Measurements from ENCODE around the gene KLRC3.
"Not testable (repeated sequence)": the region's sequence is repeated elsewhere in the genome, so short reads cannot be mapped to it uniquely, and the experiment has no call there.

Gene KLRC3

GRCh38 chr12:10395390-10395998, 24.9 kb downstream of the KLRC3 start:
- POLR2A ChIA-PET = no interaction called here
- TF ChIP-seq, protein P1, sequence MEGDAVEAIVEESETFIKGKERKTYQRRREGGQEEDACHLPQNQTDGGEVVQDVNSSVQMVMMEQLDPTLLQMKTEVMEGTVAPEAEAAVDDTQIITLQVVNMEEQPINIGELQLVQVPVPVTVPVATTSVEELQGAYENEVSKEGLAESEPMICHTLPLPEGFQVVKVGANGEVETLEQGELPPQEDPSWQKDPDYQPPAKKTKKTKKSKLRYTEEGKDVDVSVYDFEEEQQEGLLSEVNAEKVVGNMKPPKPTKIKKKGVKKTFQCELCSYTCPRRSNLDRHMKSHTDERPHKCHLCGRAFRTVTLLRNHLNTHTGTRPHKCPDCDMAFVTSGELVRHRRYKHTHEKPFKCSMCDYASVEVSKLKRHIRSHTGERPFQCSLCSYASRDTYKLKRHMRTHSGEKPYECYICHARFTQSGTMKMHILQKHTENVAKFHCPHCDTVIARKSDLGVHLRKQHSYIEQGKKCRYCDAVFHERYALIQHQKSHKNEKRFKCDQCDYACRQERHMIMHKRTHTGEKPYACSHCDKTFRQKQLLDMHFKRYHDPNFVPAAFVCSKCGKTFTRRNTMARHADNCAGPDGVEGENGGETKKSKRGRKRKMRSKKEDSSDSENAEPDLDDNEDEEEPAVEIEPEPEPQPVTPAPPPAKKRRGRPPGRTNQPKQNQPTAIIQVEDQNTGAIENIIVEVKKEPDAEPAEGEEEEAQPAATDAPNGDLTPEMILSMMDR (IDR thresholded peaks at IDR 0.05; ENCODE audit: control extremely low read depth, extremely low read depth, low read depth, missing control alignments) = no peak
- peak; percentile 25 for DNase-seq (ENCODE audit: extremely low spot score)
- CTCF ChIA-PET = no interaction called here

GRCh38 chr12:10394531-10395152, 25.8 kb downstream of the KLRC3 start:
- DNase-seq (ENCODE audit: extremely low spot score); CTCF ChIA-PET; POLR2A ChIA-PET: not testable (repeated sequence)

DNA sequence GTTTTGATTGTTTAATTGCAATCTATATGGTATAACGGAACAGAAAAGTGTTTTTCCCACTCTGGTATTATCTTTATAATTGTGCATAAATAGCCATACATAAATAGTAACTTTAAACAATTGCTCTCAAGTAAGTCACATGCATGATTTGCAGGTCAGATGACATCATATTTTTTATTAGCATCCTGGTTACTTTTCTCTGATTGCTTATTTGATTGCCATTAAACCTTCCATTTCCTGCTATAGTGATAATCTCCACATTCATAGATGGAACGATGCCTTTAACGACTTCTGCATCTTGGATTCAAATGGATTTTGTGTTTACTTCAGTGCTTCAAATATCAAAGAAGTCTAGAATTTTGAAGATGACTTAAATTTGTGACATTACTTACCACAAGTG, 27.1 kb downstream of the KLRC3 start:
- POLR2A ChIA-PET = no interaction called here
- TF ChIP-seq, protein P1 (IDR thresholded peaks at IDR 0.05; ENCODE audit: control extremely low read depth, extremely low read depth, low read depth, missing control alignments) = no peak
- no peak for DNase-seq (ENCODE audit: extremely low spot score)
- CTCF ChIA-PET = interaction anchor here (1.1 to 1.4 kb wide), 3 partner anchors 11 to 157 kb away, joined by 3 read pairs; no protein-coding TSS in a partner anchor

DNA sequence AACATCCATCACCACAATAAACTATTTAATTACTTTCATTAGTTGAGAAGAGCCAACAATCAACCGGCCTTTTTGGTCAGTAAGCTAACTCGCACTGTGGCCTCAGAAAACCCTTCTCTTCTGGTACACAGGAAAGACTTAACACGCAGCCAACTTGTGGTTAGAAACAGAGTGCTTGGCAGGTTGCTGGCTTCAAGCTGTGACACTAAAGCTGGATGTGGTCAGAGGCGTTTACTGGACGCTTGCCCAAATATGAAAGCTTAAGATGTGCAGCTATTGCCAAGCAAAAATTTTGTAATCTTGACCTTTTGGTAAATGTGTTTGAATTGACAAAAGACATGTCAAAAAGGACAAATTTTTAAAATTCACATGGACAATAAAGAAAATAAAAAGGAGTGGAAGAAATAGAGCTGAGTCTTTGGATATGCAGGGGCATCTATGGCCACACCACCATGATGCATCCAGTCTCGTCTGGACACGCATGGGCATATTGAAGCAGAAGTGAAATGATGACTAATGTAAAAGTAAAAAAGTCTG, 27.9 kb downstream of the KLRC3 start:
- peak; percentile 30 for DNase-seq (ENCODE audit: extremely low spot score)
- CTCF ChIA-PET = interaction anchor here (1.1 to 1.4 kb wide), 3 partner anchors 10 to 157 kb away, joined by 3 read pairs; no protein-coding TSS in a partner anchor
- TF ChIP-seq, protein P1 (IDR thresholded peaks at IDR 0.05; ENCODE audit: control extremely low read depth, extremely low read depth, low read depth, missing control alignments) = no peak
- POLR2A ChIA-PET = no interaction called here

- DNase-seq (ENCODE audit: extremely low spot score); POLR2A ChIA-PET: not testable (repeated sequence)
- CTCF ChIA-PET = interaction anchor here (0.7 kb wide), 1 partner anchor 24 kb away, joined by 3 read pairs; no protein-coding TSS in a partner anchor
Observed at GRCh38 chr12:10390991-10391390, 29.4 kb downstream of the KLRC3 start.

DNA sequence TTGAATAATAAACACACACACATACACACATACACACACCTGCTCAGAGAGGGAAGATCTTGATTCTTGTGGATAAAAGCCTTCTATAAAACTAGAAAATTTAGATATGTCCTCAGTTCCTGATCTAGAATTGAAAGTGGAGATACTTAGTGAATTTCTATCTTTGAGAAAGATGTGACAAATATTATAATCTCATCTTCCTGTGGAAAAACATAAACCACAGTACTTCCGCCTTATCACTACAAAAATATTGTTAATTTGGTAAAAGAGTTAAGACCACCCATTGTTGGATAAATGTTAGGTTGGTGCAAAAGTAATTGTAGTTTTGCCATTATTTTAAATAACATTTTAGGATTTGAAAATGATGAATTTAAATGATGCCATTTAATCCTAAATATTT, 30.5 kb downstream of the KLRC3 start, which contains the start of gene KLRK1:
TSS of gene KLRK1 (minus strand) at position 138 of the 400 bp plus-strand sequence. CDS start 1,231 bp downstream, outside the sequence.
- POLR2A ChIA-PET = no interaction called here
- DNase-seq (ENCODE audit: extremely low spot score) = no peak
- CTCF ChIA-PET = no interaction called here

GRCh38 chr12:10388624-10389413, 31.6 kb downstream of the KLRC3 start:
- CTCF ChIA-PET = no interaction called here

More for the DNA sequence above, 30.5 kb downstream of the KLRC3 start, which contains the start of gene KLRK1:
- TF ChIP-seq, protein P1 (IDR thresholded peaks at IDR 0.05; ENCODE audit: control extremely low read depth, extremely low read depth, low read depth, missing control alignments) = no peak

DNA sequence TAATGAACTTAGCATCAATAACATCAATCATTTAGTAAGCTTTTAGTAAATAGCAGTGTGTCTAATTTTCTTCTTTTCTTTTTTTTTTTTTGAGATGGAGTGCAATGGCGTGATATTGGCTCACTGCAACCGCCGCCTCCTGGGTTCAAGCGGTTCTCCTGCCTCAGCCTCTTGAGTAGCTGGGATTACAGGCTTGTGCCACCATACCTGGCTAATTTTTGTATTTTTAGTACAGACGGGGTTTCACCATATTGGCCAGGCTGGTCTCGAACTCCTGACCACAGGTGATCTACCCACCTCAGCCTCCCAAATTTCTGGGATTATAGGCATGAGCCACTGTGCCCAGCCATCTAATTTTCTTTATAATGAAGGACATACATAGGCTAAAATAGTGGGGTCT, 32.9 kb downstream of the KLRC3 start:
- CTCF ChIA-PET; DNase-seq (ENCODE audit: extremely low spot score); POLR2A ChIA-PET: not testable (repeated sequence)

More at GRCh38 chr12:10388624-10389413, 31.6 kb downstream of the KLRC3 start:
- TF ChIP-seq, protein P1 (IDR thresholded peaks at IDR 0.05; ENCODE audit: control extremely low read depth, extremely low read depth, low read depth, missing control alignments) = no peak
- POLR2A ChIA-PET = no interaction called here
- DNase-seq (ENCODE audit: extremely low spot score) = no peak

All from GM10248 (cell line).